ENCODE results near the gene RMC1.

DNA sequence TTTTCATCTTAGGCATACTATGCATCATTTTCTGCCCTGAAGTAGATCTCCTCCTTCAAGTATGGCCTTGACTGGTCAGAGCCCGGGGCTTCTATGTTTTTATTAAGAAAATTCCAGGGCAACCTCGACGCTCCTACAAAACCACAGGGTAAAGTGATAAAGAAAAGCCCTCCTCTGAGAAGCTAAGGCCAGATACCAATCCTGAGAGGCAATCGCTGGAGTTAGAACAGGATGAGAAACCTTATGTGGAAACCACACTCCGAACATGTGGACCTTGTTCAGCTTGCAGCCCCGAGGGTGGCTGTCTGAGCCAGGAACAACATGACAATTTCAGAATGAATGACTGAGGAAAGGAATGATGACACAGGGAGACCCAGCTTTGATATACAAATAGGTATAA lies 35.6 kb downstream of the RMC1 start:
- TF ChIP-seq, protein P1, sequence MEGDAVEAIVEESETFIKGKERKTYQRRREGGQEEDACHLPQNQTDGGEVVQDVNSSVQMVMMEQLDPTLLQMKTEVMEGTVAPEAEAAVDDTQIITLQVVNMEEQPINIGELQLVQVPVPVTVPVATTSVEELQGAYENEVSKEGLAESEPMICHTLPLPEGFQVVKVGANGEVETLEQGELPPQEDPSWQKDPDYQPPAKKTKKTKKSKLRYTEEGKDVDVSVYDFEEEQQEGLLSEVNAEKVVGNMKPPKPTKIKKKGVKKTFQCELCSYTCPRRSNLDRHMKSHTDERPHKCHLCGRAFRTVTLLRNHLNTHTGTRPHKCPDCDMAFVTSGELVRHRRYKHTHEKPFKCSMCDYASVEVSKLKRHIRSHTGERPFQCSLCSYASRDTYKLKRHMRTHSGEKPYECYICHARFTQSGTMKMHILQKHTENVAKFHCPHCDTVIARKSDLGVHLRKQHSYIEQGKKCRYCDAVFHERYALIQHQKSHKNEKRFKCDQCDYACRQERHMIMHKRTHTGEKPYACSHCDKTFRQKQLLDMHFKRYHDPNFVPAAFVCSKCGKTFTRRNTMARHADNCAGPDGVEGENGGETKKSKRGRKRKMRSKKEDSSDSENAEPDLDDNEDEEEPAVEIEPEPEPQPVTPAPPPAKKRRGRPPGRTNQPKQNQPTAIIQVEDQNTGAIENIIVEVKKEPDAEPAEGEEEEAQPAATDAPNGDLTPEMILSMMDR (IDR thresholded peaks at IDR 0.05): no peak
- TF ChIP-seq POLR2A (IDR thresholded peaks at IDR 0.05): no peak

All from transverse colon (tissue), 3 donors.